CD14-positive monocyte (primary cell): ENCODE measurements around the gene MMP1. TPM values are rescaled to one million over a fixed set of nuclear protein-coding genes. Genes with fewer than 3 reads are reported as not detected.
A peak's percentile ranks its signal among the peaks of the same experiment; 100 is the strongest.

ENCODE experiments used
- DNase-seq, 3 donors: peaks; one replicate each; pipeline ENCODE4 v3.0.0-alpha.2; 2011 to 2022
- H2AFZ ChIP-seq: 2 replicates; pipeline ENCODE4 v1.6.0; 2012; ENCODE audit warnings: mild to moderate bottlenecking, low read depth, low read length, inconsistent platforms; ENCODE audit not compliant: insufficient read depth, poor library complexity, severe bottlenecking
- H3K27ac ChIP-seq, 2 donors: 1 replicate in 1 of 2; 2 replicates in 1 of 2; pipeline ENCODE4 v1.5.1; 2012 to 2013; ENCODE audit warnings: low read length in 2 of 2, control low read depth in 1 of 2, inconsistent platforms in 1 of 2, low read depth in 1 of 2, mild to moderate bottlenecking in 1 of 2
- H3K27me3 ChIP-seq, 2 donors: one replicate each; pipeline versions ENCODE4 v1.6.0 to v1.6.1; 2011 to 2013; ENCODE audit warnings: low read length in 2 of 2; ENCODE audit not compliant: control insufficient read depth in 2 of 2, insufficient read depth in 2 of 2
- H3K36me3 ChIP-seq, 2 donors: replicated peaks in 1 of 2; 1 replicate in 1 of 2; 2 replicates in 1 of 2; pipeline versions ENCODE4 v1.5.1 to v1.6.1; 2012 to 2013; ENCODE audit warnings: low read length in 2 of 2, control low read depth in 1 of 2, inconsistent platforms in 1 of 2, mild to moderate bottlenecking in 1 of 2; ENCODE audit not compliant: insufficient read depth in 2 of 2, control insufficient read depth in 1 of 2
- H3K4me1 ChIP-seq, 2 donors: 1 replicate in 1 of 2; 2 replicates in 1 of 2; pipeline versions ENCODE4 v1.5.1 to v1.6.1; 2012 to 2013; ENCODE audit warnings: low read length in 2 of 2, control low read depth in 1 of 2, inconsistent platforms in 1 of 2, mild to moderate bottlenecking in 1 of 2, moderate library complexity in 1 of 2; ENCODE audit not compliant: insufficient read depth in 2 of 2, control insufficient read depth in 1 of 2
- H3K4me2 ChIP-seq: replicated peaks from 2 replicates; pipeline ENCODE3; 2012; ENCODE audit warnings: low read length, moderate library complexity, mild to moderate bottlenecking; ENCODE audit not compliant: poor library complexity, severe bottlenecking; ENCODE audit errors: extremely low read depth
- H3K4me3 ChIP-seq, 3 experiments: fragments of 200-600 bp in 1 of 3; sonication (generic) in 1 of 3; replicated peaks in 1 of 3; 1 replicate in 2 of 3; 2 replicates in 1 of 3; pipeline ENCODE4 v1.5.1; 2011 to 2013; ENCODE audit warnings: low read length in 3 of 3, mild to moderate bottlenecking in 3 of 3, control low read depth in 2 of 3, low read depth in 2 of 3, inconsistent platforms in 1 of 3, moderate library complexity in 1 of 3
- H3K79me2 ChIP-seq: 2 replicates; pipeline ENCODE4 v1.6.0; 2012; ENCODE audit warnings: mild to moderate bottlenecking, control low read depth, inconsistent platforms, low read length, moderate library complexity; ENCODE audit not compliant: insufficient read depth
- H3K9ac ChIP-seq: 2 replicates; pipeline ENCODE4 v1.6.0; 2017; ENCODE audit warnings: low read length, mild to moderate bottlenecking; ENCODE audit not compliant: insufficient read depth, poor library complexity, severe bottlenecking
- H3K9me3 ChIP-seq, 2 donors: replicated peaks in 1 of 2; 1 replicate in 1 of 2; 2 replicates in 1 of 2; pipeline versions ENCODE4 v1.5.1 to v1.6.1; 2012 to 2013; ENCODE audit warnings: low read length in 2 of 2, control low read depth in 1 of 2; ENCODE audit not compliant: control insufficient read depth in 1 of 2, insufficient read depth in 1 of 2
- H4K20me1 ChIP-seq: 2 replicates; pipeline ENCODE4 v1.6.0; 2012; ENCODE audit warnings: mild to moderate bottlenecking, low read length, control low read depth, moderate library complexity; ENCODE audit not compliant: insufficient read depth
- H3K27ac Mint-ChIP-seq, 7 donors: one replicate each; pipeline ENCODE4 v1.8.0; 2020; ENCODE audit warnings: mild to moderate bottlenecking in 7 of 7, mixed read lengths in 7 of 7, moderate library complexity in 6 of 7, inconsistent platforms in 2 of 7
- H3K27me3 Mint-ChIP-seq, 3 donors: one replicate each; pipeline ENCODE4 v1.8.0; 2021 to 2022; ENCODE audit warnings: low read depth in 3 of 3, mild to moderate bottlenecking in 3 of 3, mixed read lengths in 3 of 3, moderate library complexity in 3 of 3, inconsistent platforms in 1 of 3
- H3K36me3 Mint-ChIP-seq, 2 donors: one replicate each; pipeline ENCODE4 v1.8.0; 2020; ENCODE audit warnings: mixed read lengths in 2 of 2, inconsistent platforms in 1 of 2, mild to moderate bottlenecking in 1 of 2
- H3K4me1 Mint-ChIP-seq: one replicate; pipeline ENCODE4 v1.8.0; 2020; ENCODE audit warnings: mild to moderate bottlenecking, mixed read lengths
- H3K4me3 Mint-ChIP-seq, 2 donors: one replicate each; pipeline ENCODE4 v1.8.0; 2020; ENCODE audit warnings: mild to moderate bottlenecking in 2 of 2, mixed read lengths in 2 of 2, moderate library complexity in 1 of 2
- H3K9me3 Mint-ChIP-seq, 7 donors: one replicate each; pipeline ENCODE4 v1.8.0; 2020 to 2022; ENCODE audit warnings: mixed read lengths in 7 of 7, mild to moderate bottlenecking in 6 of 7, moderate library complexity in 6 of 7, inconsistent platforms in 2 of 7
- CTCF ChIP-seq: fragments of 200-600 bp; IDR thresholded peaks from one replicate; pipeline ENCODE4 v1.8.0; 2022; ENCODE audit warnings: antibody characterized with exemption, mild to moderate bottlenecking
- WGBS: methylation state at CpG from one replicate; pipeline ENCODE4 v1.1.5; 2013; ENCODE audit warnings: missing lambda C conversion rate; ENCODE audit not compliant: insufficient coverage; 5-methylcytosine and 5-hydroxymethylcytosine counted together
- intact Hi-C, 2 donors: fragments of 100-400 bp; cut with micrococcal nuclease; formaldehyde crosslinking; loops; one replicate each; pipeline versions ENCODE4 v1.15.0 to v1.15.1; 2023
- polyA minus RNA-seq: library from RNA; depleted of rRNA, polyadenylated mRNA; stranded (reverse); fragments of >200 nt; gene quantifications from 2 replicates; pipeline ENCODE4 v1.2.3, GENCODE V29; 2012
- polyA plus RNA-seq, 3 donors: library from polyadenylated mRNA; depleted of rRNA in 1 of 3; unstranded in 2 of 3; stranded (reverse) in 1 of 3; fragments of 300-500 nt in 2 of 3; fragments of >200 nt in 1 of 3; fragmentation: Illumina TruSeq in 2 of 3; gene quantifications; 1 replicate in 2 of 3; 2 replicates in 1 of 3; pipeline ENCODE4 v1.2.3, GENCODE V29; 2012 to 2021
- total RNA-seq, 12 experiments: library from RNA in 1 of 12; stranded (reverse) in 1 of 12; fragments of 120-200 nt in 1 of 12; gene quantifications; one replicate each; pipeline ENCODE4 v1.2.4 and lab custom pipeline; 2013 to 2026; ENCODE audit warnings: mixed read lengths in 6 of 12, inconsistent platforms in 1 of 12

MMP1 gene
- total RNA-seq (2013), result not detected
- polyA plus RNA-seq (not detected), polyA minus RNA-seq (not detected in 2 replicates), total RNA-seq (lab: John Stamatoyannopoulos, UW) (0 to 19.4 (median 0.47) reads per million in 11 experiments)

- Histone ChIP-seq H3K4me1 (no peaks in the 10 kb centered on the region), H3K27me3 (peaks cover 0 to 3% of the 10 kb centered on the region in 2 donors), H3K27ac (no peak within 1 kb of the TSS), H2AFZ (no peak within 1 kb of the TSS), H3K9ac (no peak within 1 kb of the TSS), H3K9me3 (no peaks in the 10 kb centered on the region), H3K4me2 (no peak within 1 kb of the TSS), H3K36me3 (no peaks in the 10 kb centered on the region), H3K79me2 (no peaks in the 10 kb centered on the region), H3K4me3 (no peak within 1 kb of the TSS), H4K20me1 (no peaks in the 10 kb centered on the region)
- intact Hi-C loops, result no loop called here
- Mint-ChIP-seq H3K4me1 (peaks cover 5% of the 10 kb centered on the region), H3K4me3 (no peak within 1 kb of the TSS), H3K36me3 (no peaks in the 10 kb centered on the region), H3K9me3 (no peaks in the 10 kb centered on the region), H3K27ac (peak within 1 kb of the TSS in 1 of 7 donors; percentile 23), H3K27me3 (peaks cover 2 to 7% (median 6%) of the 10 kb centered on the region in 3 donors)
- no peak for TF ChIP-seq CTCF
- no peak for DNase-seq
- 95% methylated on average over 3 of the region's 7 CpGs for WGBS
Measured at GRCh38 chr11:102798012-102798746, at the start of gene MMP1. MMP1 (minus strand) TSS chr11:102798160; CDS start chr11:102798092, 68 bp downstream.

- Histone ChIP-seq H3K36me3 (no peaks in the 10 kb centered on the region), H3K4me2 (no peak overlapping the region), H4K20me1 (no peaks in the 10 kb centered on the region), H3K27ac (no peak overlapping the region), H3K9ac (no peak overlapping the region), H3K4me3 (no peak overlapping the region), H3K9me3 (no peaks in the 10 kb centered on the region), H3K27me3 (no peaks in the 10 kb centered on the region), H3K4me1 (no peaks in the 10 kb centered on the region), H3K79me2 (no peaks in the 10 kb centered on the region), H2AFZ (no peak overlapping the region)
- WGBS, result 92% methylated on average over 2 of the region's 3 CpGs
- no peaks in the 10 kb centered on the region for H3K36me3 Mint-ChIP-seq
- no peak for TF ChIP-seq CTCF
- H3K27me3 Mint-ChIP-seq, result peaks cover 3 to 5% (median 4%) of the 10 kb centered on the region in 3 donors
- intact Hi-C loops, result no loop called here
- H3K9me3 Mint-ChIP-seq, result peaks cover 0 to 3% (median 0%) of the 10 kb centered on the region in 7 donors
- DNase-seq, result no peak
- no peaks in the 10 kb centered on the region for H3K4me1 Mint-ChIP-seq
- H3K4me3 Mint-ChIP-seq, result no peak overlapping the region
- H3K27ac Mint-ChIP-seq, result no peak overlapping the region
Measured at GRCh38 chr11:102846292-102846691, 48.3 kb upstream of the MMP1 start.
